Thoracic aorta (tissue), 2 donors: ENCODE results near the gene JAKMIP1. TPM values are rescaled to one million over a fixed set of nuclear protein-coding genes. Genes with fewer than 3 reads are reported as not detected.

ENCODE experiments used
- ATAC-seq: fragments of 150-250 bp; one replicate; pipeline ENCODE4 v1.8.0; 2017; ENCODE audit warnings: low read depth; ENCODE audit not compliant: insufficient number of reproducible peaks, low FRiP score
- DNase-seq: peaks from one replicate; pipeline ENCODE4 v3.0.0-alpha.2; 2020; ENCODE audit warnings: low spot score
- H3K27ac ChIP-seq, 2 donors: fragments of 200-600 bp; sonication (generic); 1 replicate in 1 of 2; 2 replicates in 1 of 2; pipeline ENCODE4 v1.5.1; 2016; ENCODE audit warnings: mild to moderate bottlenecking in 2 of 2, moderate library complexity in 2 of 2
- H3K27me3 ChIP-seq: fragments of 200-600 bp; sonication (generic); replicated peaks from 2 replicates; pipeline ENCODE4 v1.6.0; 2016; ENCODE audit warnings: mild to moderate bottlenecking; ENCODE audit not compliant: insufficient read depth
- H3K36me3 ChIP-seq: fragments of 200-600 bp; sonication (generic); one replicate; pipeline ENCODE4 v1.5.1; 2016
- H3K4me1 ChIP-seq, 2 donors: fragments of 200-600 bp; sonication (generic); 1 replicate in 1 of 2; 2 replicates in 1 of 2; pipeline versions ENCODE4 v1.5.1 to v1.6.0; 2016; ENCODE audit warnings: low read depth in 2 of 2, mild to moderate bottlenecking in 1 of 2; ENCODE audit not compliant: control insufficient read depth in 1 of 2
- H3K4me3 ChIP-seq: fragments of 200-600 bp; sonication (generic); 2 replicates; pipeline ENCODE4 v1.5.1; 2016; ENCODE audit warnings: mild to moderate bottlenecking
- H3K9me3 ChIP-seq: fragments of 200-600 bp; sonication (generic); 2 replicates; pipeline ENCODE4 v1.5.1; 2016
- CTCF ChIP-seq: fragments of 200-600 bp; sonication (generic); IDR thresholded peaks from one replicate; pipeline ENCODE4 v1.5.1; 2019; ENCODE audit warnings: antibody characterized with exemption
- total RNA-seq, 2 donors: library from RNA; depleted of rRNA; stranded (reverse); fragments of >200 nt; gene quantifications; one replicate each; pipeline versions ENCODE4 v1.1.0 to v1.2.3, GENCODE V29; 2016

JAKMIP1 gene
- total RNA-seq, 2 donors from 2014 or later, result 0.28 to 0.81 TPM

- H3K9me3 ChIP-seq, result no peaks in the 10 kb centered on the region
- no peaks in the 10 kb centered on the region for H3K4me1 ChIP-seq
- ATAC-seq, result no peak
- no peaks in the 10 kb centered on the region for H3K36me3 ChIP-seq
- H3K27ac ChIP-seq, result no peak overlapping the region
- no peak for TF ChIP-seq CTCF
- H3K27me3 ChIP-seq, result no peaks in the 10 kb centered on the region
- H3K4me3 ChIP-seq, result no peak overlapping the region
- no peak for DNase-seq
These were observed 90.3 kb downstream of the JAKMIP1 start for GRCh38 chr4:6109842-6110560.

GRCh38 chr4:6107886-6108285, 92.5 kb downstream of the JAKMIP1 start:
- no peaks in the 10 kb centered on the region for H3K27me3 ChIP-seq
- no peaks in the 10 kb centered on the region for H3K36me3 ChIP-seq
- ATAC-seq, result no peak
- no peak overlapping the region for H3K4me3 ChIP-seq
- no peak for DNase-seq
- H3K27ac ChIP-seq, result no peak overlapping the region
- no peak for TF ChIP-seq CTCF
- H3K9me3 ChIP-seq, result no peaks in the 10 kb centered on the region
- H3K4me1 ChIP-seq, result no peaks in the 10 kb centered on the region

- DNase-seq (no peak), ATAC-seq (no peak)
- Histone ChIP-seq H3K4me3 (no peak overlapping the region), H3K9me3 (no peaks in the 10 kb centered on the region), H3K27me3 (no peaks in the 10 kb centered on the region), H3K4me1 (no peaks in the 10 kb centered on the region), H3K36me3 (no peaks in the 10 kb centered on the region), H3K27ac (no peak overlapping the region)
- TF ChIP-seq CTCF, result no peak
These were observed 93.1 kb downstream of the JAKMIP1 start for GRCh38 chr4:6107114-6107791.

- no peaks in the 10 kb centered on the region for H3K36me3 ChIP-seq
- no peak for TF ChIP-seq CTCF
- H3K4me1 ChIP-seq, result no peaks in the 10 kb centered on the region
- no peaks in the 10 kb centered on the region for H3K27me3 ChIP-seq
- H3K4me3 ChIP-seq, result no peak overlapping the region
- H3K9me3 ChIP-seq, result no peaks in the 10 kb centered on the region
- DNase-seq (no peak), ATAC-seq (no peak)
- H3K27ac ChIP-seq, result no peak overlapping the region
These were observed 94.2 kb downstream of the JAKMIP1 start for GRCh38 chr4:6106156-6106555.

GRCh38 chr4:6105311-6105911, 94.9 kb downstream of the JAKMIP1 start:
- Histone ChIP-seq H3K9me3 (no peaks in the 10 kb centered on the region), H3K36me3 (no peaks in the 10 kb centered on the region), H3K27me3 (no peaks in the 10 kb centered on the region), H3K4me3 (no peak overlapping the region), H3K4me1 (no peaks in the 10 kb centered on the region), H3K27ac (no peak overlapping the region)
- no peak for TF ChIP-seq CTCF
- no peak for ATAC-seq
- DNase-seq, result no peak
